Immature natural killer cell (primary cell): ENCODE measurements around the gene PEAK3. TPM values are rescaled to one million over a fixed set of nuclear protein-coding genes. Genes with fewer than 3 reads are reported as not detected.

Source experiments
- DNase-seq, 3 donors: peaks; one replicate each; pipeline ENCODE4 v3.0.0; 2022; ENCODE audit warnings: mixed read lengths in 1 of 3
- H3K27ac Mint-ChIP-seq, 6 donors: one replicate each; pipeline ENCODE4 v1.8.0; 2020; ENCODE audit warnings: mixed read lengths in 6 of 6, mild to moderate bottlenecking in 5 of 6, inconsistent platforms in 4 of 6, moderate library complexity in 3 of 6
- H3K27me3 Mint-ChIP-seq, 3 donors: one replicate each; pipeline ENCODE4 v1.8.0; 2020 to 2021; ENCODE audit warnings: low read depth in 3 of 3, mild to moderate bottlenecking in 3 of 3, mixed read lengths in 3 of 3, moderate library complexity in 3 of 3, inconsistent platforms in 1 of 3
- H3K36me3 Mint-ChIP-seq, 3 donors: one replicate each; pipeline ENCODE4 v1.8.0; 2020; ENCODE audit warnings: mixed read lengths in 3 of 3, inconsistent platforms in 2 of 3, mild to moderate bottlenecking in 2 of 3
- H3K4me1 Mint-ChIP-seq, 2 donors: one replicate each; pipeline ENCODE4 v1.8.0; 2020; ENCODE audit warnings: inconsistent platforms in 2 of 2, mild to moderate bottlenecking in 2 of 2, mixed read lengths in 2 of 2, moderate library complexity in 1 of 2
- H3K4me3 Mint-ChIP-seq, 5 donors: one replicate each; pipeline ENCODE4 v1.8.0; 2020; ENCODE audit warnings: mild to moderate bottlenecking in 5 of 5, mixed read lengths in 5 of 5, inconsistent platforms in 3 of 5, moderate library complexity in 3 of 5
- H3K9me3 Mint-ChIP-seq, 6 donors: one replicate each; pipeline ENCODE4 v1.8.0; 2020; ENCODE audit warnings: mild to moderate bottlenecking in 6 of 6, mixed read lengths in 6 of 6, inconsistent platforms in 4 of 6, moderate library complexity in 3 of 6
- polyA plus RNA-seq, 3 donors: library from polyadenylated mRNA; unstranded; fragments of 300-500 nt; fragmentation: Illumina TruSeq; gene quantifications; one replicate each; pipeline ENCODE4 v1.2.3, GENCODE V29; 2021

The PEAK3 gene
- polyA plus RNA-seq, 3 donors from 2014 or later, result 0.96 to 10.8 (median 2.5) TPM

DNA sequence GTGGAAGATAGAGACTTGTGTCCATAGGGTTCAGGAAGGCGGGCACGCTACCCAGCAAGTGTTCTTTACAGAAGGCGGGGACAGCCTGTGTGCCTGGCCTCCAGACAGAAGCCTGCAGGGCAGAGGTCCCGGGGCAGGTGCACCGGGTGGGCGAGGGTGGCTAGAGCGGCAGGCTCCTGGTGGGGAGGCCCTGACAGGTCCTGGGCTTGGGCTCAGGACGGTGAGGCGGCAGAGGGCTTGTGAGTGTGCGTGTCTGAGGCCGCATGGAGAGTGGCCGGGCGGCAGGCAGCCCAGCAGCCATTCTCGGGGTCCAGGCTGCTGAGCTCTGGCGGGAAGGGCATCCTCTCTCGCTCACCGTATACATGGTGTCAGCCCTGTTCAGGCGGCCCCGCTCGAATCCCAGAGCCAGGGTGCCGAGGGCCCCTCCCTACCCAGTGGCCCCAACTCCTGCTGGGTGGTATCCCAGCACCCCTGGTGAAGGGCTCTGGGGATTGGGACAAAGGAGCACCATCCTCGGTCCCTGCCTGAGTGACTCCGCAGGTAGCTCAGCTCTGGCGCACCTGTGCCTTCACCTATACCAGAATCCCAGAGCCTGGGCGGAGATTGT, 35.9 kb downstream of the PEAK3 start:
- Mint-ChIP-seq H3K4me3 (no peak overlapping the region), H3K27ac (no peak overlapping the region)

DNA sequence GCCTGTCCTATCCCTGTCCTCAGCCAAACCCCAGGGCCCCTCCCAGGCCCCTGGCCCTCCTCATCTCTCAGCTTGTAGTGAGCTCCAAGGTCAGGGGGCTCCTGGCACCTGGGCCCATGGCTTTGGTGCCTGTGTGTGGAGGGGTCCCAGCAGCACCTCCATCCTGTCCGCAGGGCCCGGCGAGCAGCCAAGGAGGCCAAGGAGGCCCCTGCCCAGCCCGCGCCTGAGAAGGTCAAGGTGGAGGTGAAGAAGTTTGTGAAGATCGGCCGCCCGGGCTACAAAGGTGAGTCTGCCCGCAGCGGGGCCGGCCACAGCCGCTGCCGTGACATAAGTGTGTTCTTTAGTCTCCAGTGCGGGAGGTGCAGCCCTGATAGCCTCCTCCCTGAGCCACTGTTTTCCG, 36.7 kb downstream of the PEAK3 start:
- Mint-ChIP-seq H3K9me3 (no peaks in the 10 kb centered on the region), H3K4me3 (no peak overlapping the region), H3K36me3 (peaks cover 0 to 16% (median 6%) of the 10 kb centered on the region in 3 donors), H3K27me3 (peaks cover 2 to 4% (median 4%) of the 10 kb centered on the region in 3 donors), H3K27ac (no peak overlapping the region), H3K4me1 (peaks cover 24 to 27% of the 10 kb centered on the region in 2 donors)
- no peak for DNase-seq

More for the DNA sequence above, 35.9 kb downstream of the PEAK3 start:
- peaks cover 16 to 18% of the 10 kb centered on the region in 2 donors for H3K4me1 Mint-ChIP-seq
- peaks cover 2 to 4% (median 3%) of the 10 kb centered on the region in 3 donors for H3K27me3 Mint-ChIP-seq
- no peaks in the 10 kb centered on the region for H3K9me3 Mint-ChIP-seq
- DNase-seq, result no peak
- peaks cover 0 to 16% (median 6%) of the 10 kb centered on the region in 3 donors for H3K36me3 Mint-ChIP-seq

DNA sequence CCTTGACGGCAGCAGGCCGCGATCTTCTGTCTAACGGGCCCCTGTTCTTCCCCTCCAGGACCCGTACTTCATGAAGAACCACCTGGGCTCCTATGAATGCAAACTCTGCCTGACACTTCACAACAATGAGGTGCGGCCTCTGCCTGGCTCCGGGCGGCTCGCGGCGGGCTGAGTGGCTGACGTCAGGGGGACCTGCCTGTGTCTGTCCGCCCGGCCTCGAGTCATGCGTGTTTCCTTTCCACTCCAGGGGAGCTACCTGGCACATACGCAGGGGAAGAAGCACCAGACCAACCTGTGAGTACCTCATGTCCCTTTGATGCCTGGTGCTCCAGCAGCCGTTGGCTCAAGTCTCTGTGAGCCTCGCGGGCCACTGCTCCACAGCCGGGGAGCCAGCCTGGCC, 37.5 kb downstream of the PEAK3 start:
- peaks cover 32% of the 10 kb centered on the region in 2 donors for H3K4me1 Mint-ChIP-seq
- no peak overlapping the region for H3K27ac Mint-ChIP-seq
- DNase-seq, result no peak
- H3K9me3 Mint-ChIP-seq, result no peaks in the 10 kb centered on the region
- no peak overlapping the region for H3K4me3 Mint-ChIP-seq
- H3K27me3 Mint-ChIP-seq, result peaks cover 2 to 7% (median 2%) of the 10 kb centered on the region in 3 donors
- H3K36me3 Mint-ChIP-seq, result peaks cover 0 to 16% (median 10%) of the 10 kb centered on the region in 3 donors

DNA sequence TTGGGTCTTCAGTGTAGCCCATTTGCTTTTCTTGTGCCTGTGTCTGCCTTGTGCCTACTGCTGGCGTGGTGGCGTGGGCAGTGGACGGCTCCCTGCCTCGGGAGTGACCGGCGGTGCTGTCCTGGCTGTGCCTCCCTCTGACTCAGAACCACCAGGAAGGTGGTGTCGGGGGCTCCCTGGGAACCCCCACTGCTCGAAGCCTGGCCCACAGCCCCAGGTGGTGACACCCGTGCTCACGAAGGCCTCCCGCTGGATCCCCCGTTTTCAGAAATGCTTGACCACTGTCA, 37.9 kb downstream of the PEAK3 start:
- H3K4me1 Mint-ChIP-seq, result peaks cover 36% of the 10 kb centered on the region in 2 donors
- DNase-seq, result no peak
- peak overlapping the region in 1 of 6 donors; percentile 17 for H3K27ac Mint-ChIP-seq
- H3K36me3 Mint-ChIP-seq, result peaks cover 0 to 16% (median 10%) of the 10 kb centered on the region in 3 donors
- peaks cover 0 to 9% (median 2%) of the 10 kb centered on the region in 3 donors for H3K27me3 Mint-ChIP-seq
- no peak overlapping the region for H3K4me3 Mint-ChIP-seq
- H3K9me3 Mint-ChIP-seq, result no peaks in the 10 kb centered on the region

GRCh38 chr19:2243274-2244124, 38.5 kb downstream of the PEAK3 start:
- Mint-ChIP-seq H3K9me3 (no peaks in the 10 kb centered on the region), H3K4me1 (peaks cover 42% of the 10 kb centered on the region in 2 donors), H3K4me3 (no peak overlapping the region), H3K27ac (no peak overlapping the region), H3K36me3 (peaks cover 0 to 16% (median 10%) of the 10 kb centered on the region in 3 donors), H3K27me3 (peaks cover 0 to 9% (median 2%) of the 10 kb centered on the region in 3 donors)
- no peak for DNase-seq

DNA sequence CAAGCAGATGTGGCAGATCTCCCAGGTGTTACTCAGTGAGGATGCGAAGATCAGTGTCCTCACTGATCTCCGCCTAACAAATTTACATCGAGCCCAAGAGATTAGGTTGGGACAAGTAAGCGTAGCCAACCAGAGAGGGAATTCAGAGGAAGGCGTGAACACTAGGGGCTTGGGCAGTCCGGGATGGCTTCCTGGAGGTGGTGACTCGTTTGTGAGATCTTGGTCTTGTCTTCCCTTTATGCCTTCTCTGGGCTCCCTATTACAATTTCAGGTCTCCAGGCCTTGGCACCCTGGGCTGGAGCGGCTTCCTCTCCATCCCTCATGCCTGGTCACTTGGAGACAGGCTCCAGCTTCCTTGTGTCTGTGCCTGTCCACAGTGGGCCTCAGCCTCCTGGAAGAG, 39.2 kb downstream of the PEAK3 start:
- H3K27me3 Mint-ChIP-seq, result peaks cover 2 to 12% (median 3%) of the 10 kb centered on the region in 3 donors
- H3K4me1 Mint-ChIP-seq, result peaks cover 49% of the 10 kb centered on the region in 2 donors
- no peaks in the 10 kb centered on the region for H3K9me3 Mint-ChIP-seq
- H3K27ac Mint-ChIP-seq, result peak overlapping the region in 3 of 6 donors; percentile 29 to 49 (median 45)
- DNase-seq, result no peak
- no peak overlapping the region for H3K4me3 Mint-ChIP-seq
- H3K36me3 Mint-ChIP-seq, result peaks cover 0 to 16% (median 10%) of the 10 kb centered on the region in 3 donors

GRCh38 chr19:2242092-2242537, 39.9 kb downstream of the PEAK3 start:
- Mint-ChIP-seq H3K27me3 (peaks cover 7 to 16% (median 7%) of the 10 kb centered on the region in 3 donors), H3K4me3 (peak overlapping the region in 3 of 5 donors; percentile 6 to 91 (median 38)), H3K9me3 (no peaks in the 10 kb centered on the region), H3K36me3 (peaks cover 0 to 16% (median 10%) of the 10 kb centered on the region in 3 donors), H3K27ac (peak overlapping the region in 3 of 6 donors; percentile 29 to 97 (median 49)), H3K4me1 (peaks cover 54 to 55% of the 10 kb centered on the region in 2 donors)
- DNase-seq, result no peak

DNA sequence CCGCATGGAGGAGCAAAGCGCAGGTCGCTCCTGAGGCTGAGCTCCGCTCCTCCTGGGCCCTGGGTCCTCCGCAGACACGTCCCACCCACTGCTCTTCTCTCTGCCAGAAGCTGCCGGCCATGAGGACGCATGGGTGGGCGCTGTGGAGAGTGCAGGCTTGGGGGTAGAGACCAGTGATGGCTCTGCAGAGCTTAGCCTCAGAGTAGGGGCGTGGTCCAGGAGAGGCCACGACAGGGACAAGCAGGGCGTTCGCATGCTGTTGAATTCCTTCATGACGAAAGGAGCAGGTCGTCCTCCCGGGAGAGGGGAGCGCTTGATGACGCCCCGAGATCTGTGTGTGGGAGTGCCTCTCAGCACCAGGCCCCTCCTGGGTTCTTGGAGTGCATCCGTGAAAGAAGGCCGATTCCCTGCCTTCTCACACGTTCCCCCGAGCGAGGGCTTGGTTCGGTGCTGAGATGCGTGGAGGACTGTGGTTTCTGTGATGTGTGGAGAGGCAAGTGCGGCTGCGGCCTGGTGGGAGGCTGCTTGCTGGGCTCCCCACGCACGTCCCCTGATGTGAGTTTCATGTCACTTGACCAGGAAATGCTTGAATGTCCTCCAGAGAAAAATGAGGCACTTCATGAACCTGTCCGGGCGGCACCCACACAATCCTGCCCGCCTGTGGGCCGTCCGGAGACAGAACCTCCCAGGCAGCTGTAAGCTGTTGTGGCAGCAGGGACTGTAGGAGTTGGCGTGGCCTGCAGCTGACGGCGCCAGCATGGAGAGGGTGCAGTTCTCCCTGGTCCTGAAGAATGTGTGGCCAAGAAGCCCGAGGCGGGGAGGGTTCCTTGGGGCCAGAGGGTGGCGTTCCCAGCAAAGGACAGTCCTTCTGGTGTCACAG, 40.9 kb downstream of the PEAK3 start:
- peaks cover 0 to 16% (median 10%) of the 10 kb centered on the region in 3 donors for H3K36me3 Mint-ChIP-seq
- no peak for DNase-seq
- peaks cover 60 to 62% of the 10 kb centered on the region in 2 donors for H3K4me1 Mint-ChIP-seq
- H3K27ac Mint-ChIP-seq, result peak overlapping the region; percentile 83 to 99 (median 94)
- peak overlapping the region; percentile 90 to 99 (median 92) for H3K4me3 Mint-ChIP-seq
- peaks cover 0 to 2% (median 0%) of the 10 kb centered on the region in 6 donors for H3K9me3 Mint-ChIP-seq
- H3K27me3 Mint-ChIP-seq, result peaks cover 12 to 22% (median 13%) of the 10 kb centered on the region in 3 donors

DNA sequence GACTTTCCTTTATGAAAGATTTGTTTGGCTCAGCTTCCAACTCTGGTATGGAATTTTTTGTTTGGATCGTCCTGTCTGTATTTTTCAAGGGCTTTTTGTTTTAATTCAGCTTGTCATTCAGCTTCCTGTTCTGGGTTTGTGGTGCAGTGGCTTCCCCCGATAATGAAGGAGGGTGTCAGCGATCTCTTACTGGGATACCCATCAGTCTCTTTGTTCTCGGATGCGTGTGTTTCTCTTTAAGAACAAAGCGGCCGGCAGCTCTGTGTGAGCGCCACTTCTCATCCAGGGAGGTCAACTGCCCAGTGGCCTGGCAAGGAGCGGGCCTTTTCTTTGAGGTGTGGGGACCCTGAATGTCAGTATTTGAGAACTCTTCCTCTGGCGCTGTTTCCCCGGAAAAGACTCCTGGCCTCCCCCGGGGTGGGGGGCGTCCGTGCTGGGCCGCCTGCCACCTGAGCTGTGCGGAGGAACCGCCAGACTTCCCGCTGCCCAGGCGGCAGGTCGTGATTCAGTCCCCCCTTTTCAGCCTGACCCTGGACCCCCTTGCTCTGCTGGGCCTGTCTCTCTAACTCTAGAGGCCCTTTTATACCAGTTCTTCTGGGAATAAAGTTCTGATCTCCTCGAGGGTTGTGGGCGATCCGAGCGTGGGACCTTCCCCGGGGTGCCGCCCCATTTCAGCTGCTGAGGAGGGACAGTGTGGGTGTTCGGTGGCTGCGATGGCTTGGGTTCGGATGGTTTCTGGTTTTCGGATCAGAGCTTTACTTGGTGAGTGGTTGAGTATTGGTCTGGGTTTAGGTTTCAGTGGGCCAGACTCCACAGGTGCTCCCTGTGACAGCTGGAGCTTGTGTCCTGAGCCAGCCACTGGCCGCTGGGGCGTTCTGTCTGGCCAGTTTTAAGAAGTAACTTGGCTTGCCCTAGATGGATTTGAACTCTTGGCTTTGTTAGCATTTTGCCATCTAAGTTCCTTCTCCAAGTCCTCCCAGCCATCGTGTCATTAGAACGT, 41.9 kb downstream of the PEAK3 start:
- Mint-ChIP-seq H3K4me1 (peaks cover 63 to 67% of the 10 kb centered on the region in 2 donors), H3K9me3 (peaks cover 0 to 2% (median 0%) of the 10 kb centered on the region in 6 donors), H3K4me3 (peak overlapping the region; percentile 90 to 99 (median 92)), H3K36me3 (peaks cover 0 to 9% (median 4%) of the 10 kb centered on the region in 3 donors), H3K27ac (peak overlapping the region; percentile 91 to 99 (median 94)), H3K27me3 (peaks cover 12 to 21% (median 15%) of the 10 kb centered on the region in 3 donors)
- peak in 2 of 3 donors; percentile 37 to 39 for DNase-seq

DNA sequence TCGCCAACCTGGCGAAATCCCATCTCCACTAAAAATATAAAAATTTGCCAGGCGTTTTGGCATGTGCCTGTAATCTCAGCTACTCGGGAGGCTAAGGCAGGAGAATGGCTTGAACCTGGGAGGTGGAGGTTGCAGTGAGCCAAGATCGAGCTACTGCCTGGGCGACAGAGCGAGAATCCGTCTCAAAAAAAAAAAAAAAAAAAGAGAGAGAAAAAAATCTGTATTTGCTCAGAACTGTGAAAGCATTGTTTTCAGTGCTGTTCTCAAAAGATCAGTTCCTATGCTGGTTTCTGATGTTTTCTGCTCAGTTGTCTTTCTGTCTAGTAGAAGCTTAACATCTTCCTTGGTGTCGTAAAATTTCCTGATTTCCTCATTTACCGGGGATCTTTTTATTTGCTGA, 42.8 kb downstream of the PEAK3 start:
- Mint-ChIP-seq H3K4me3 (peak overlapping the region; percentile 90 to 99 (median 97)), H3K27me3 (peaks cover 12 to 21% (median 13%) of the 10 kb centered on the region in 3 donors), H3K4me1 (peaks cover 70 to 72% of the 10 kb centered on the region in 2 donors), H3K27ac (peak overlapping the region; percentile 90 to 99 (median 96)), H3K9me3 (peaks cover 0 to 2% (median 0%) of the 10 kb centered on the region in 6 donors), H3K36me3 (peaks cover 0 to 4% (median 3%) of the 10 kb centered on the region in 3 donors)
- DNase-seq, result no peak

DNA sequence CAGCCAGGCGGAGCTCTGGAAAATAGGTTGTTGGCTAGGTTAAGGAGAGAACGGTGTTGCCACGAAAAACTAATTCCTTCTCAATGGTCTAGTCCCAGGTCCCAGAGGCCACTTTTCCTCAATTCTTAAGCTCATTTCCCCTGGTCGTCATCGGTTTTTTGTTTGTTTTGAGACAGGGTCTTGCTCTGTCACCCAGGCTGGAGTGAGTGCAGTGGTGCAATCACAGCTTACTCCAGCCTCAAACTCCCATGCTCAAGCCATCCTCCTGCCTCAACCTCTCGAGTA, 44.2 kb downstream of the PEAK3 start:
- H3K4me3 Mint-ChIP-seq, result peak overlapping the region; percentile 90 to 99 (median 97)
- peaks cover 0 to 2% (median 0%) of the 10 kb centered on the region in 6 donors for H3K9me3 Mint-ChIP-seq
- peaks cover 0 to 4% (median 3%) of the 10 kb centered on the region in 3 donors for H3K36me3 Mint-ChIP-seq
- H3K27me3 Mint-ChIP-seq, result peaks cover 12 to 19% (median 13%) of the 10 kb centered on the region in 3 donors
- peak overlapping the region; percentile 87 to 99 (median 96) for H3K27ac Mint-ChIP-seq
- peaks cover 72 to 76% of the 10 kb centered on the region in 2 donors for H3K4me1 Mint-ChIP-seq
- no peak for DNase-seq
